HEK293T (cell line): Measurements from ENCODE around the gene KIF5A.

ENCODE experiments used
- ARNT ChIP-seq: fragments of 450-650 bp; IDR thresholded peaks from 2 replicates; pipeline ENCODE4 v1.6.1; 2017; ENCODE audit warnings: mild to moderate bottlenecking
- CTBP1 ChIP-seq: fragments of 450-650 bp; IDR thresholded peaks from 2 replicates; pipeline ENCODE4 v1.6.1; 2016; ENCODE audit warnings: borderline replicate concordance
- FOXA1 ChIP-seq: fragments of 450-650 bp; IDR thresholded peaks from 2 replicates; pipeline ENCODE4 v1.6.1; 2016; ENCODE audit warnings: mild to moderate bottlenecking
- FOXM1 ChIP-seq: fragments of 450-650 bp; IDR thresholded peaks from 2 replicates; pipeline ENCODE4 v1.6.1; 2017; ENCODE audit warnings: mild to moderate bottlenecking, borderline replicate concordance
- LEF1 ChIP-seq: fragments of 450-650 bp; IDR thresholded peaks from 2 replicates; pipeline ENCODE4 v1.6.1; 2017; ENCODE audit warnings: mild to moderate bottlenecking, borderline replicate concordance
- SUZ12 ChIP-seq: fragments of 450-650 bp; IDR thresholded peaks from 2 replicates; pipeline ENCODE4 v1.6.1; 2016; ENCODE audit warnings: mild to moderate bottlenecking
- ZNF384 ChIP-seq: fragments of 450-650 bp; IDR thresholded peaks from 2 replicates; pipeline ENCODE4 v1.6.1; 2016

DNA sequence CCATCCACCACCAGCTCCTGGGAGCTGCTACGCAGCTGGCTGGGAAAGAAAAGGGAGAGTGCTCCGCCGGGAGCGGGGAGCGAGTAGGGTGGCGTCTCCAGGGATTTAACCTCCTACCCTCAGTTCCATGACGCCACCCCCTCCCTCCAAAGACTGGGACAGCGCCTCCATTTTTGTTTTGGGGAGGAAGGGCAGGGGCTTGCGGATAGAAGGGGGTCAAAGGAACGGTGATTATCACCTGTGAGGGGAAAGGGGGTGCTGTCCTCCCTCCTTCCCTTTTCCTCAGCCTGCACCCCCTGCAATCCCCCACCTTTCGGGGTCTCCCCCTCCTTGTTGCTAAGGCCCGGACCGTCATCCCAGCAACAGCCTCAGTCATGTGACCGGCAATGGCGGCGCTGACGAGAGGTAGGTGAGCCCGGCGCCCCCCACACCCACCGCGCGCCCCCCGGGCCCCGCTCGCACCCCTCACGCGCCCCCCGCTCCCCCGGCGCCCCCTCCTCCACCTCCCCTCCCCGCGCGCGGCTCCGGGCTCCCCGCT, 54.7 kb downstream of the KIF5A start, which contains the start of gene DTX3:
- TF ChIP-seq CTBP1: no peak
- no peak for TF ChIP-seq ZNF384
- no peak for TF ChIP-seq LEF1
- TF ChIP-seq SUZ12: no peak
- no peak for TF ChIP-seq FOXM1
- no peak for TF ChIP-seq FOXA1
- no peak for TF ChIP-seq ARNT
